Suprapubic skin (tissue), 4 donors: Measurements from ENCODE around the gene MTR.

Experiments
- CTCF ChIP-seq, 2 donors: fragments of 200-600 bp in 1 of 2; fragments of 450-650 bp in 1 of 2; sonication (generic) in 1 of 2; IDR thresholded peaks; one replicate each; pipeline ENCODE4 v1.5.1; 2016 to 2019; ENCODE audit warnings: antibody characterized with exemption in 2 of 2, mild to moderate bottlenecking in 1 of 2, moderate library complexity in 1 of 2
- POLR2A ChIP-seq, 2 donors: fragments of 450-650 bp; IDR thresholded peaks; one replicate each; pipeline ENCODE4 v1.6.1; 2017; ENCODE audit warnings: antibody characterized with exemption in 2 of 2, mild to moderate bottlenecking in 2 of 2, moderate library complexity in 2 of 2
- POLR2AphosphoS5 ChIP-seq, 3 donors: sonication (generic); formaldehyde crosslinking; IDR thresholded peaks; one replicate each; pipeline ENCODE4 v1.6.1; 2017; ENCODE audit warnings: antibody characterized with exemption in 3 of 3

GRCh38 chr1:236821091-236821627, 26.1 kb downstream of the MTR start:
- no peak for TF ChIP-seq POLR2A (IDR thresholded peaks at IDR 0.05)
- TF ChIP-seq CTCF (IDR thresholded peaks at IDR 0.05): no peak
- no peak for TF ChIP-seq POLR2AphosphoS5 (IDR thresholded peaks at IDR 0.05)
